Activated CD4-positive, alpha-beta T cell treated with anti-CD3 and anti-CD28 coated beads, Interleukin-2, Interleukin-6, amounts not matched to agents 100 ng/mL and 50 ng/mL, durations not matched to agents 16 hours and 8 hours (primary cell): ENCODE measurements around the gene AKAP10.

Source experiments
- DNase-seq: peaks from one replicate; pipeline ENCODE4 v3.0.0-alpha.2; 2020

Gene AKAP10

DNA sequence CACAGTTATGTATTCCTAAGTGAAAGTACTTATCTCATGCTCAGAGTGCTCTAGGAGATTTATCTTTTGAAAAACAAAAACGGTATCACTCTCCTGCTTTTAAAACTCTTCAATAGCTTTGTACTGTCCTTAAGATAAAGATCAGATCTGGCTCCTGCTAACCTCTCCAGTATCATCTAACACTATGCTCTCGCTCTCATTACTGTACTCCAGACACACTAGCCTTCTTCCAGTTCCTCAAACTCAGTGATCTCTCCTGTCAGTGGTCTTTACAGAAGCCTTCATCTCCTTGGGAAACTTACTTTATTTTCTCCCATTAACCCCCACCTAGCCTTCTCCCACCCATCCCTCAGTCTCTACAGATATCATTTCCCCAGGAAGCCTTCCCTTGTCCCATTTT is 120.0 kb downstream of the AKAP10 start:
- no peak for DNase-seq
